Measurements from ENCODE around the gene TNRC18. TPM values are rescaled to one million over a fixed set of nuclear protein-coding genes. Genes with fewer than 3 reads are reported as not detected.

The TNRC18 gene
- polyA plus RNA-seq, 1 donor from 2014 or later = 23.6 TPM

DNA sequence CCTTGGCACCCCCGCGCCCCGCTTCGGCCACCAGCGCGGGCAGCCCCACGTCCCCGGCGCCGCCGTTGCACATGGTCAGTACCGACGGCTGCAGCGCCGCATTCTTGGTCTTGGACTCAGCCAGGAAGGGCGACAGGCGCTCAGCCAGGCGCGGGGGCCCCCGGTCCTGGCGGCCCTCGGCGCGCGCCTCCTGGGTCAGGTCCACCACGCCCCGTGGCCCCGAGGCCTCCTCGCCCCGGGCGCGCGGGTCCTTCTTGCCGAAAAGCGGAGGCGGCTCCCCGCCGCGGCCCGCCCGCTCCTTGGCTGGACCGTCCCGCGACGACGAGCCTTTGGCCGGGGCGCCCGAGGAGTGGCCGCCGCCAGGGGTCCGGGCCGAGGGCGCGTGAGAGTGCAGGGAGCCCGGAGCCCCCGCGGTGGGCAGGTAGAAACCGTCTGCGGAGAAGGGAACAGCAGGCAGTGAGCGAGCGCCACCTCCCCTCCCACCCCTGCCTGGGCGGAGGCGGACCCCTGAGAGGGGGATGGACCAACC is 34.7 kb downstream of the TNRC18 start:
- no peak overlapping the region for H3K4me3 ChIP-seq (ENCODE audit: low read length)
- no peaks in the 10 kb centered on the region for H3K9me3 ChIP-seq (ENCODE audit: low read length)
- no peaks in the 10 kb centered on the region for H4K20me1 ChIP-seq (ENCODE audit: insufficient read depth)
- no peaks in the 10 kb centered on the region for H3K9me2 ChIP-seq (ENCODE audit: insufficient read depth, low read length)
- no peaks in the 10 kb centered on the region for H3K36me3 ChIP-seq (ENCODE audit: insufficient read depth, low read length)
- H2AFZ ChIP-seq (ENCODE audit: low read depth, low read length) = no peak overlapping the region
- H3F3A ChIP-seq (ENCODE audit: insufficient read depth, low read length, poor library complexity, severe bottlenecking) = no peaks in the 10 kb centered on the region
- no peak for TF ChIP-seq TAF1 (IDR thresholded peaks at IDR 0.05; ENCODE audit: low read depth)
- TF ChIP-seq, protein P1, sequence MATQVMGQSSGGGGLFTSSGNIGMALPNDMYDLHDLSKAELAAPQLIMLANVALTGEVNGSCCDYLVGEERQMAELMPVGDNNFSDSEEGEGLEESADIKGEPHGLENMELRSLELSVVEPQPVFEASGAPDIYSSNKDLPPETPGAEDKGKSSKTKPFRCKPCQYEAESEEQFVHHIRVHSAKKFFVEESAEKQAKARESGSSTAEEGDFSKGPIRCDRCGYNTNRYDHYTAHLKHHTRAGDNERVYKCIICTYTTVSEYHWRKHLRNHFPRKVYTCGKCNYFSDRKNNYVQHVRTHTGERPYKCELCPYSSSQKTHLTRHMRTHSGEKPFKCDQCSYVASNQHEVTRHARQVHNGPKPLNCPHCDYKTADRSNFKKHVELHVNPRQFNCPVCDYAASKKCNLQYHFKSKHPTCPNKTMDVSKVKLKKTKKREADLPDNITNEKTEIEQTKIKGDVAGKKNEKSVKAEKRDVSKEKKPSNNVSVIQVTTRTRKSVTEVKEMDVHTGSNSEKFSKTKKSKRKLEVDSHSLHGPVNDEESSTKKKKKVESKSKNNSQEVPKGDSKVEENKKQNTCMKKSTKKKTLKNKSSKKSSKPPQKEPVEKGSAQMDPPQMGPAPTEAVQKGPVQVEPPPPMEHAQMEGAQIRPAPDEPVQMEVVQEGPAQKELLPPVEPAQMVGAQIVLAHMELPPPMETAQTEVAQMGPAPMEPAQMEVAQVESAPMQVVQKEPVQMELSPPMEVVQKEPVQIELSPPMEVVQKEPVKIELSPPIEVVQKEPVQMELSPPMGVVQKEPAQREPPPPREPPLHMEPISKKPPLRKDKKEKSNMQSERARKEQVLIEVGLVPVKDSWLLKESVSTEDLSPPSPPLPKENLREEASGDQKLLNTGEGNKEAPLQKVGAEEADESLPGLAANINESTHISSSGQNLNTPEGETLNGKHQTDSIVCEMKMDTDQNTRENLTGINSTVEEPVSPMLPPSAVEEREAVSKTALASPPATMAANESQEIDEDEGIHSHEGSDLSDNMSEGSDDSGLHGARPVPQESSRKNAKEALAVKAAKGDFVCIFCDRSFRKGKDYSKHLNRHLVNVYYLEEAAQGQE (IDR thresholded peaks at IDR 0.05; ENCODE audit: borderline replicate concordance) = no peak
- no peak for TF ChIP-seq RAD21 (conservative IDR thresholded peaks at IDR 0.05)
- no peak for TF ChIP-seq POLR2AphosphoS5 (IDR thresholded peaks at IDR 0.05)
- TF ChIP-seq MXI1 (conservative IDR thresholded peaks at IDR 0.05; ENCODE audit: poor library complexity, severe bottlenecking) = no peak
- TF ChIP-seq EZH2 (IDR thresholded peaks at IDR 0.05; ENCODE audit: borderline replicate concordance, insufficient read depth, low read length, poor library complexity, severe bottlenecking) = no peak
- TF ChIP-seq, protein P2, sequence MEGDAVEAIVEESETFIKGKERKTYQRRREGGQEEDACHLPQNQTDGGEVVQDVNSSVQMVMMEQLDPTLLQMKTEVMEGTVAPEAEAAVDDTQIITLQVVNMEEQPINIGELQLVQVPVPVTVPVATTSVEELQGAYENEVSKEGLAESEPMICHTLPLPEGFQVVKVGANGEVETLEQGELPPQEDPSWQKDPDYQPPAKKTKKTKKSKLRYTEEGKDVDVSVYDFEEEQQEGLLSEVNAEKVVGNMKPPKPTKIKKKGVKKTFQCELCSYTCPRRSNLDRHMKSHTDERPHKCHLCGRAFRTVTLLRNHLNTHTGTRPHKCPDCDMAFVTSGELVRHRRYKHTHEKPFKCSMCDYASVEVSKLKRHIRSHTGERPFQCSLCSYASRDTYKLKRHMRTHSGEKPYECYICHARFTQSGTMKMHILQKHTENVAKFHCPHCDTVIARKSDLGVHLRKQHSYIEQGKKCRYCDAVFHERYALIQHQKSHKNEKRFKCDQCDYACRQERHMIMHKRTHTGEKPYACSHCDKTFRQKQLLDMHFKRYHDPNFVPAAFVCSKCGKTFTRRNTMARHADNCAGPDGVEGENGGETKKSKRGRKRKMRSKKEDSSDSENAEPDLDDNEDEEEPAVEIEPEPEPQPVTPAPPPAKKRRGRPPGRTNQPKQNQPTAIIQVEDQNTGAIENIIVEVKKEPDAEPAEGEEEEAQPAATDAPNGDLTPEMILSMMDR (IDR thresholded peaks at IDR 0.05; ENCODE audit: poor library complexity, severe bottlenecking) = no peak
- no peak for TF ChIP-seq EP300 (conservative IDR thresholded peaks at IDR 0.05; ENCODE audit: poor library complexity, severe bottlenecking)
- no peak for TF ChIP-seq SMC3 (conservative IDR thresholded peaks at IDR 0.05; ENCODE audit: poor library complexity)
- no peaks in the 10 kb centered on the region for H3K27me3 ChIP-seq (ENCODE audit: insufficient read depth, low read depth, low read length)
- no peak overlapping the region for H3K27ac ChIP-seq (ENCODE audit: low read length)
- no peak overlapping the region for H3K9ac ChIP-seq (ENCODE audit: low read length)
- no peak overlapping the region for H3K4me2 ChIP-seq (ENCODE audit: low read length)
- H3K79me2 ChIP-seq (replicated peaks; ENCODE audit: insufficient read depth, low read length) = peaks cover 63% of the 10 kb centered on the region

DNA sequence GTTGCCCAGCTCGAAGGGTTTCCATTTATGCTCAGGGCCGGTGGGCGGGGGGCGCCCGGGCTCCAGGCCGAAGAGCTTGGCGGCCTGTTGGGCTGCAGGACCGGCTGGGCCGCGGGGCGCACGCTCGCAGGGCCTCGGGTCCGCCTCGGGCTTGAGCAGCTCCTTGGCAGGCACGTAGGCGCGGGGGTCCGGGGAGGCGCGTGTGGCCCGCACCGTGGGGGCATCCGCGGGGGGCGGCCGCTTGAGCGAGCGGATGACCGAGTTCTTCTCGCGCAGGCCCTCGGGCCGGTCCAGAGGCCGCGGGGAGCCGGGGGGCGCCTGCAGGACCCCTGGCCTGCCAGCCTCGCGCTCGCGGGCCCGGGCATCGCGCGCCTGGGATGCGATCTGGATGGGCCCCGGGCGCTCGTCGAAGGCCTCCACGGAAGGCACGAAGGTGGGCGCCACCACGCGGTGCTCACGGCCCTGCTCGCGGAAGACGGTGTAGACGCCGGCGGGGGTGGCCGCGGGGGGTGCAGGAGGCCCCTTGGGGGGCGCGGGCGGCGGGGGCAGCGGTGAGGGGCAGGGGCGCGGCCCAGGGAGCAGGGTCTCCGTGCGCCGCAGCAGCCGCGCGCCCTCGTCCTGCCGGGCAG is 35.2 kb downstream of the TNRC18 start:
- no peak overlapping the region for H3K9ac ChIP-seq (ENCODE audit: low read length)
- no peak overlapping the region for H3K4me2 ChIP-seq (ENCODE audit: low read length)
- H3K79me2 ChIP-seq (replicated peaks; ENCODE audit: insufficient read depth, low read length) = peaks cover 64% of the 10 kb centered on the region
- no peak overlapping the region for H3K4me3 ChIP-seq (ENCODE audit: low read length)
- H3K36me3 ChIP-seq (ENCODE audit: insufficient read depth, low read length) = no peaks in the 10 kb centered on the region
- no peaks in the 10 kb centered on the region for H4K20me1 ChIP-seq (ENCODE audit: insufficient read depth)
- H3K9me3 ChIP-seq (ENCODE audit: low read length) = no peaks in the 10 kb centered on the region
- TF ChIP-seq, protein P2 (IDR thresholded peaks at IDR 0.05; ENCODE audit: poor library complexity, severe bottlenecking) = no peak
- TF ChIP-seq TAF1 (IDR thresholded peaks at IDR 0.05; ENCODE audit: low read depth) = no peak
- H3F3A ChIP-seq (ENCODE audit: insufficient read depth, low read length, poor library complexity, severe bottlenecking) = no peaks in the 10 kb centered on the region
- H3K27ac ChIP-seq (ENCODE audit: low read length) = no peak overlapping the region
- no peaks in the 10 kb centered on the region for H3K9me2 ChIP-seq (ENCODE audit: insufficient read depth, low read length)
- no peak overlapping the region for H2AFZ ChIP-seq (ENCODE audit: low read depth, low read length)
- no peaks in the 10 kb centered on the region for H3K27me3 ChIP-seq (ENCODE audit: insufficient read depth, low read depth, low read length)
